Trophoblast cell (in vitro differentiated cells and primary cell): Measurements from ENCODE around the gene HOXD4.

Source experiments
- DNase-seq, 2 donors: peaks; one replicate each; pipeline ENCODE4 v3.0.0-alpha.2; 2016
- H2AFZ ChIP-seq: 2 replicates; pipeline ENCODE4 v1.6.1; 2013; ENCODE audit warnings: low read length, moderate library complexity, mild to moderate bottlenecking; ENCODE audit not compliant: insufficient read depth, poor library complexity
- H2AK5ac ChIP-seq: 2 replicates; pipeline ENCODE4 v1.6.1; 2013; ENCODE audit warnings: mild to moderate bottlenecking, low read length
- H2BK120ac ChIP-seq: 2 replicates; pipeline ENCODE4 v1.6.1; 2013; ENCODE audit warnings: low read length, mild to moderate bottlenecking, moderate library complexity; ENCODE audit not compliant: insufficient read depth, poor library complexity
- H2BK12ac ChIP-seq: 2 replicates; pipeline ENCODE4 v1.6.1; 2013; ENCODE audit warnings: mild to moderate bottlenecking, low read length, moderate library complexity
- H2BK5ac ChIP-seq: 2 replicates; pipeline ENCODE4 v1.6.1; 2013; ENCODE audit warnings: low read length, low read depth, moderate library complexity, mild to moderate bottlenecking; ENCODE audit not compliant: poor library complexity
- H3K14ac ChIP-seq: 2 replicates; pipeline ENCODE4 v1.6.1; 2013; ENCODE audit warnings: mild to moderate bottlenecking, low read length
- H3K18ac ChIP-seq: 2 replicates; pipeline ENCODE4 v1.6.1; 2013; ENCODE audit warnings: mild to moderate bottlenecking, low read length
- H3K23ac ChIP-seq: 2 replicates; pipeline ENCODE4 v1.6.1; 2013; ENCODE audit warnings: low read length
- H3K27ac ChIP-seq: 2 replicates; pipeline ENCODE4 v1.5.1; 2013; ENCODE audit warnings: low read depth, mild to moderate bottlenecking, inconsistent platforms, low read length, moderate library complexity
- H3K27me3 ChIP-seq: 2 replicates; pipeline ENCODE4 v1.6.1; 2013; ENCODE audit warnings: inconsistent platforms, mild to moderate bottlenecking, low read length, moderate library complexity; ENCODE audit not compliant: insufficient read depth
- H3K36me3 ChIP-seq, 2 experiments: 1 replicate in 1 of 2; 2 replicates in 1 of 2; pipeline ENCODE4 v1.6.1; 2013; ENCODE audit warnings: low read length in 2 of 2, mild to moderate bottlenecking in 2 of 2, moderate library complexity in 1 of 2; ENCODE audit not compliant: insufficient read depth in 2 of 2, control insufficient read depth in 1 of 2
- H3K4ac ChIP-seq: 2 replicates; pipeline ENCODE4 v1.6.1; 2013; ENCODE audit warnings: low read depth, mild to moderate bottlenecking, low read length, moderate library complexity
- H3K4me1 ChIP-seq, 2 experiments: 1 replicate in 1 of 2; 2 replicates in 1 of 2; pipeline ENCODE4 v1.6.1; 2013; ENCODE audit warnings: low read length in 2 of 2, mild to moderate bottlenecking in 2 of 2, moderate library complexity in 1 of 2; ENCODE audit not compliant: insufficient read depth in 2 of 2, control insufficient read depth in 1 of 2
- H3K4me2 ChIP-seq: 2 replicates; pipeline ENCODE4 v1.6.1; 2013; ENCODE audit warnings: inconsistent platforms, mild to moderate bottlenecking, low read length, moderate library complexity
- H3K4me3 ChIP-seq: 2 replicates; pipeline ENCODE4 v1.5.1; 2013; ENCODE audit warnings: mild to moderate bottlenecking, low read depth, low read length, inconsistent platforms
- H3K79me1 ChIP-seq: one replicate; pipeline ENCODE4 v1.6.1; 2013; ENCODE audit warnings: low read length
- H3K79me2 ChIP-seq: 2 replicates; pipeline ENCODE4 v1.6.1; 2013; ENCODE audit warnings: low read length, mild to moderate bottlenecking; ENCODE audit not compliant: control insufficient read depth, insufficient read depth, poor library complexity
- H3K9ac ChIP-seq: 2 replicates; pipeline ENCODE4 v1.6.1; 2013; ENCODE audit warnings: mild to moderate bottlenecking, low read length
- H3K9me3 ChIP-seq: 2 replicates; pipeline ENCODE4 v1.6.1; 2013; ENCODE audit warnings: low read depth, mild to moderate bottlenecking, control low read depth, inconsistent platforms, low read length; ENCODE audit not compliant: insufficient read depth
- H4K12ac ChIP-seq: 2 replicates; pipeline ENCODE4 v1.6.1; 2013; ENCODE audit warnings: low read depth, mild to moderate bottlenecking, low read length, moderate library complexity
- H4K8ac ChIP-seq: 2 replicates; pipeline ENCODE4 v1.6.1; 2013; ENCODE audit warnings: low read depth, mild to moderate bottlenecking, low read length, moderate library complexity
- H4K91ac ChIP-seq: one replicate; pipeline ENCODE4 v1.6.1; 2013; ENCODE audit warnings: low read depth, mild to moderate bottlenecking, low read length, moderate library complexity
- WGBS: extraction: QIAGEN DNeasy Blood & Tissue Kit; methylation state at CpG from one replicate; pipeline ENCODE4 v1.1.7; 2013; ENCODE audit warnings: missing lambda C conversion rate; ENCODE audit not compliant: insufficient read length, insufficient coverage; ENCODE audit errors: extremely low coverage; 5-methylcytosine and 5-hydroxymethylcytosine counted together

The HOXD4 gene

GRCh38 chr2:176117823-176118371 lies 33.5 kb upstream of the HOXD4 start:
- H3K4me2 ChIP-seq, result no peak overlapping the region
- H3K4me3 ChIP-seq, result no peak overlapping the region
- no peak overlapping the region for H3K18ac ChIP-seq
- H3K23ac ChIP-seq, result no peak overlapping the region
- H4K12ac ChIP-seq, result no peak overlapping the region
- H3K27me3 ChIP-seq, result peaks cover 89% of the 10 kb centered on the region
- H4K91ac ChIP-seq, result no peak overlapping the region
- H3K14ac ChIP-seq, result no peak overlapping the region
- H3K79me1 ChIP-seq, result no peaks in the 10 kb centered on the region
- no peak overlapping the region for H2BK5ac ChIP-seq
- H4K8ac ChIP-seq, result no peak overlapping the region
- no peaks in the 10 kb centered on the region for H3K79me2 ChIP-seq
- no peak overlapping the region for H2AFZ ChIP-seq
- no peak overlapping the region for H2BK12ac ChIP-seq
- H3K4ac ChIP-seq, result no peak overlapping the region
- no CpG with 5 or more reads among the region's 11 CpGs for WGBS
- no peaks in the 10 kb centered on the region for H3K36me3 ChIP-seq
- no peak overlapping the region for H2AK5ac ChIP-seq
- no peak overlapping the region for H3K27ac ChIP-seq
- H2BK120ac ChIP-seq, result no peak overlapping the region
- no peak overlapping the region for H3K9ac ChIP-seq
- H3K9me3 ChIP-seq, result peaks cover 22% of the 10 kb centered on the region
- DNase-seq, result no peak
- peaks cover 4 to 8% of the 10 kb centered on the region in 2 experiments for H3K4me1 ChIP-seq

GRCh38 chr2:176118601-176119339 lies 32.6 kb upstream of the HOXD4 start:
- Histone ChIP-seq H3K9ac (no peak overlapping the region), H4K91ac (no peak overlapping the region)
- 100% methylated on average over 1 of the region's 24 CpGs for WGBS

GRCh38 chr2:176120364-176121189 lies 30.8 kb upstream of the HOXD4 start:
- no CpG with 5 or more reads among the region's 13 CpGs for WGBS
- Histone ChIP-seq H3K79me2 (no peaks in the 10 kb centered on the region), H3K36me3 (no peaks in the 10 kb centered on the region), H3K23ac (no peak overlapping the region), H2BK12ac (no peak overlapping the region), H3K9me3 (peaks cover 24% of the 10 kb centered on the region), H3K4me1 (peaks cover 5 to 9% of the 10 kb centered on the region in 2 experiments), H3K4me3 (no peak overlapping the region), H2AFZ (no peak overlapping the region), H4K91ac (no peak overlapping the region), H3K4me2 (no peak overlapping the region), H3K27me3 (peaks cover 94% of the 10 kb centered on the region), H3K18ac (no peak overlapping the region), H3K27ac (no peak overlapping the region), H3K9ac (no peak overlapping the region), H2BK120ac (no peak overlapping the region), H2AK5ac (no peak overlapping the region), H2BK5ac (no peak overlapping the region), H3K14ac (no peak overlapping the region), H3K4ac (no peak overlapping the region), H4K8ac (no peak overlapping the region), H3K79me1 (no peaks in the 10 kb centered on the region), H4K12ac (no peak overlapping the region)
- no peak for DNase-seq

More at GRCh38 chr2:176118601-176119339, 32.6 kb upstream of the HOXD4 start:
- Histone ChIP-seq H2AK5ac (no peak overlapping the region), H3K4me3 (no peak overlapping the region), H3K79me2 (no peaks in the 10 kb centered on the region), H3K4ac (no peak overlapping the region), H3K4me2 (no peak overlapping the region), H3K79me1 (no peaks in the 10 kb centered on the region), H3K4me1 (peaks cover 5 to 9% of the 10 kb centered on the region in 2 experiments), H4K12ac (no peak overlapping the region), H3K14ac (no peak overlapping the region), H3K9me3 (peaks cover 22% of the 10 kb centered on the region), H2BK12ac (no peak overlapping the region), H2AFZ (no peak overlapping the region), H4K8ac (no peak overlapping the region), H2BK5ac (no peak overlapping the region), H3K23ac (no peak overlapping the region), H3K18ac (no peak overlapping the region), H3K36me3 (no peaks in the 10 kb centered on the region), H3K27ac (no peak overlapping the region), H3K27me3 (peaks cover 90% of the 10 kb centered on the region), H2BK120ac (no peak overlapping the region)
- peak in 1 of 2 donors; percentile 43 for DNase-seq

GRCh38 chr2:176121190-176122051 lies 29.9 kb upstream of the HOXD4 start:
- H3K23ac ChIP-seq, result no peak overlapping the region
- no peak overlapping the region for H2AK5ac ChIP-seq
- H3K4me3 ChIP-seq, result no peak overlapping the region
- H3K4me1 ChIP-seq, result peaks cover 5 to 9% of the 10 kb centered on the region in 2 experiments
- H3K4me2 ChIP-seq, result no peak overlapping the region
- no peaks in the 10 kb centered on the region for H3K36me3 ChIP-seq
- H3K79me1 ChIP-seq, result no peaks in the 10 kb centered on the region
- WGBS, result no CpG with 5 or more reads among the region's 53 CpGs
- H3K27ac ChIP-seq, result no peak overlapping the region
- H2BK5ac ChIP-seq, result no peak overlapping the region
- H2AFZ ChIP-seq, result no peak overlapping the region
- no peak overlapping the region for H3K18ac ChIP-seq
- no peak overlapping the region for H4K8ac ChIP-seq
- H3K27me3 ChIP-seq, result peaks cover 92% of the 10 kb centered on the region
- H3K14ac ChIP-seq, result no peak overlapping the region
- DNase-seq, result no peak
- H2BK12ac ChIP-seq, result no peak overlapping the region
- H3K9ac ChIP-seq, result no peak overlapping the region
- H2BK120ac ChIP-seq, result no peak overlapping the region
- H3K79me2 ChIP-seq, result no peaks in the 10 kb centered on the region
- H4K12ac ChIP-seq, result no peak overlapping the region
- no peak overlapping the region for H4K91ac ChIP-seq
- peaks cover 18% of the 10 kb centered on the region for H3K9me3 ChIP-seq
- H3K4ac ChIP-seq, result no peak overlapping the region
